ENCODE data around the gene PTPRC. TPM values are rescaled to one million over a fixed set of nuclear protein-coding genes. Genes with fewer than 3 reads are reported as not detected.

PTPRC gene
- total RNA-seq, 1 experiment from 2014 or later: 1.4 TPM

DNA sequence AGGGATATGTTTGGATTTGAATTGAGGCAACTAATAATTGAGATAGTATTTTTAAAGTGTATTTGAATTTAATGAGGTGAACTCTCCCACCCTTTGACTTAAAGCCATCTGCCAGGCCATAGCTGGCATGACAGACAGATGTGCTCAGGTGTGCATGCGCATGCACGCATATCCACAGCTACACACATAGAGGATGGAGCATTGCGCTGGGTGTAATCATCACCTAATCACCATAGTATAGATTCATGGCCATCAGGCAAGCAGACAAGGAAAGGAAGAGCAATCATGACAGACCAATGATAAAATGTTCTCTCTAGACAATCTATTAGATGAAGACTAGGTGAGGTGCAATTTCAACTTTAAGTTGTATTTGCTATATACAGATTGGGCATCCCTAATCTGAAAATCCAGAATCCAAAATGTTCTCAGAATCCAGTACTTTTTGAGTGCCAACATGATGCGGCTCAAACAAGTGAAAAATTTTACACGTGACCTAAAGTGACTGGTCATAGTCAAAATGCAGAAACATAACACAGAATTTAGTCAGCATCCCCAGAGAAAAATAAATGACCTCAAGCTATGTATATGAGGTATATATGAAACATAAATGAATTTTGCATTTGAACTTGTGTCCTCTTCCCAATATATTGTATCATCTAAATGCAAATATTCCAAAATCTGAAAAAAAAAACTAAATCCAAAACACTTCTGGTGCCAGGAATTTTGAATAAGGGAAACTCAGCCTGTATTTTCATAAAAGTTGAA lies 70.1 kb downstream of the PTPRC start:
- ChIA-PET CTCF (no interaction called here), POLR2A (no interaction called here)
- BruUV-seq (replicated peaks): no TSS peak
- H3K36me3 ChIP-seq (ENCODE audit: control insufficient read depth, insufficient read depth, low read length): no peaks in the 10 kb centered on the region
- H3K4me3 ChIP-seq (ENCODE audit: low read depth in 2 of 2, low read length in 2 of 2): no peak overlapping the region
- intact Hi-C loops (cut with micrococcal nuclease; ENCODE audit: unreplicated experiment): no loop called here
- H3K9me3 ChIP-seq (ENCODE audit: control insufficient read depth, insufficient read depth, low read depth, low read length): no peaks in the 10 kb centered on the region
- no peaks in the 10 kb centered on the region for H3K4me1 ChIP-seq (ENCODE audit: control insufficient read depth, insufficient read depth, low read length)
- H3K27ac ChIP-seq (ENCODE audit: low read length): no peak overlapping the region
- ATAC-seq (no peak), DNase-seq (ENCODE audit: low read depth, low spot score) (no peak)
- in situ Hi-C loops (cut with HindIII; ENCODE audit: low pct_unique_long_range_greater_than_20kb, low sequenced_read_pairs): no loop called here
- H3K27me3 ChIP-seq (ENCODE audit: control insufficient read depth, insufficient read depth, low read length): no peaks in the 10 kb centered on the region
- TF ChIP-seq SIN3A (IDR thresholded peaks at IDR 0.05; ENCODE audit: borderline replicate concordance, insufficient read depth, low read depth, low read length) (no peak), POLR2AphosphoS5 (IDR thresholded peaks at IDR 0.05; ENCODE audit: low read depth, low read length) (no peak)
- TF ChIP-seq, protein P1, sequence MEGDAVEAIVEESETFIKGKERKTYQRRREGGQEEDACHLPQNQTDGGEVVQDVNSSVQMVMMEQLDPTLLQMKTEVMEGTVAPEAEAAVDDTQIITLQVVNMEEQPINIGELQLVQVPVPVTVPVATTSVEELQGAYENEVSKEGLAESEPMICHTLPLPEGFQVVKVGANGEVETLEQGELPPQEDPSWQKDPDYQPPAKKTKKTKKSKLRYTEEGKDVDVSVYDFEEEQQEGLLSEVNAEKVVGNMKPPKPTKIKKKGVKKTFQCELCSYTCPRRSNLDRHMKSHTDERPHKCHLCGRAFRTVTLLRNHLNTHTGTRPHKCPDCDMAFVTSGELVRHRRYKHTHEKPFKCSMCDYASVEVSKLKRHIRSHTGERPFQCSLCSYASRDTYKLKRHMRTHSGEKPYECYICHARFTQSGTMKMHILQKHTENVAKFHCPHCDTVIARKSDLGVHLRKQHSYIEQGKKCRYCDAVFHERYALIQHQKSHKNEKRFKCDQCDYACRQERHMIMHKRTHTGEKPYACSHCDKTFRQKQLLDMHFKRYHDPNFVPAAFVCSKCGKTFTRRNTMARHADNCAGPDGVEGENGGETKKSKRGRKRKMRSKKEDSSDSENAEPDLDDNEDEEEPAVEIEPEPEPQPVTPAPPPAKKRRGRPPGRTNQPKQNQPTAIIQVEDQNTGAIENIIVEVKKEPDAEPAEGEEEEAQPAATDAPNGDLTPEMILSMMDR (IDR thresholded peaks at IDR 0.05): no peak
- TF ChIP-seq, protein P2, sequence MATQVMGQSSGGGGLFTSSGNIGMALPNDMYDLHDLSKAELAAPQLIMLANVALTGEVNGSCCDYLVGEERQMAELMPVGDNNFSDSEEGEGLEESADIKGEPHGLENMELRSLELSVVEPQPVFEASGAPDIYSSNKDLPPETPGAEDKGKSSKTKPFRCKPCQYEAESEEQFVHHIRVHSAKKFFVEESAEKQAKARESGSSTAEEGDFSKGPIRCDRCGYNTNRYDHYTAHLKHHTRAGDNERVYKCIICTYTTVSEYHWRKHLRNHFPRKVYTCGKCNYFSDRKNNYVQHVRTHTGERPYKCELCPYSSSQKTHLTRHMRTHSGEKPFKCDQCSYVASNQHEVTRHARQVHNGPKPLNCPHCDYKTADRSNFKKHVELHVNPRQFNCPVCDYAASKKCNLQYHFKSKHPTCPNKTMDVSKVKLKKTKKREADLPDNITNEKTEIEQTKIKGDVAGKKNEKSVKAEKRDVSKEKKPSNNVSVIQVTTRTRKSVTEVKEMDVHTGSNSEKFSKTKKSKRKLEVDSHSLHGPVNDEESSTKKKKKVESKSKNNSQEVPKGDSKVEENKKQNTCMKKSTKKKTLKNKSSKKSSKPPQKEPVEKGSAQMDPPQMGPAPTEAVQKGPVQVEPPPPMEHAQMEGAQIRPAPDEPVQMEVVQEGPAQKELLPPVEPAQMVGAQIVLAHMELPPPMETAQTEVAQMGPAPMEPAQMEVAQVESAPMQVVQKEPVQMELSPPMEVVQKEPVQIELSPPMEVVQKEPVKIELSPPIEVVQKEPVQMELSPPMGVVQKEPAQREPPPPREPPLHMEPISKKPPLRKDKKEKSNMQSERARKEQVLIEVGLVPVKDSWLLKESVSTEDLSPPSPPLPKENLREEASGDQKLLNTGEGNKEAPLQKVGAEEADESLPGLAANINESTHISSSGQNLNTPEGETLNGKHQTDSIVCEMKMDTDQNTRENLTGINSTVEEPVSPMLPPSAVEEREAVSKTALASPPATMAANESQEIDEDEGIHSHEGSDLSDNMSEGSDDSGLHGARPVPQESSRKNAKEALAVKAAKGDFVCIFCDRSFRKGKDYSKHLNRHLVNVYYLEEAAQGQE (IDR thresholded peaks at IDR 0.05; ENCODE audit: insufficient read depth in 1 of 2, low read depth in 2 of 2, low read length in 1 of 2): no peak

DNA sequence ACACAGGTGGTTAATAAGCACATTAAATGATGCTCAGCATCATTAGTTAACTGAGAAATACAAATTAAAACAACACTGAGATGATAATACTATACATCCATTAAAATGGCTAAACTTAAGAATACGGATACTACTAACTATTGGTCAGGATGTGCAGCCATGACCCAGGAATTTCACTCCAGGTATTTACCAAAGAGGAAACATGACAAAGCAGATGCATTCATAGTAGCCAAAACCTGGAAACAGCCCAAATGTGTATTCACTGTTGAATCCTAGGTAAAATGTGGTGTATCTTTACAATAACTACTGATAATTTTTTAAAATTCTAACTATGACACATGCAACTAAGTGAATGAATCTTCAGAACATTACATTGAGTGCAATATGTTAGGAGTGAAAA lies 73.0 kb downstream of the PTPRC start:
- Histone ChIP-seq H3K9me3 (ENCODE audit: control insufficient read depth, insufficient read depth, low read depth, low read length) (no peaks in the 10 kb centered on the region), H3K27me3 (ENCODE audit: control insufficient read depth, insufficient read depth, low read length) (no peaks in the 10 kb centered on the region), H3K36me3 (ENCODE audit: control insufficient read depth, insufficient read depth, low read length) (no peaks in the 10 kb centered on the region), H3K4me3 (ENCODE audit: low read depth in 2 of 2, low read length in 2 of 2) (no peak overlapping the region), H3K27ac (ENCODE audit: low read length) (no peak overlapping the region), H3K4me1 (ENCODE audit: control insufficient read depth, insufficient read depth, low read length) (no peaks in the 10 kb centered on the region)
- CTCF ChIA-PET: interaction anchor here (0.5 kb wide), 1 partner anchor 155 kb away, joined by 3 read pairs; no protein-coding TSS in a partner anchor
- POLR2A ChIA-PET: no interaction called here
- no TSS peak for BruUV-seq (replicated peaks)
- TF ChIP-seq, protein P1 (IDR thresholded peaks at IDR 0.05): no peak
- TF ChIP-seq POLR2AphosphoS5 (IDR thresholded peaks at IDR 0.05; ENCODE audit: low read depth, low read length) (no peak), TCF7L2 (IDR thresholded peaks at IDR 0.05; ENCODE audit: low read depth, low read length) (no peak), SIN3A (IDR thresholded peaks at IDR 0.05; ENCODE audit: borderline replicate concordance, insufficient read depth, low read depth, low read length) (no peak)
- TF ChIP-seq, protein P2 (IDR thresholded peaks at IDR 0.05; ENCODE audit: insufficient read depth in 1 of 2, low read depth in 2 of 2, low read length in 1 of 2): no peak
- intact Hi-C loops (cut with micrococcal nuclease; ENCODE audit: unreplicated experiment): no loop called here
- in situ Hi-C loops (cut with HindIII; ENCODE audit: low pct_unique_long_range_greater_than_20kb, low sequenced_read_pairs): no loop called here
- no peak for ATAC-seq
- no peak for DNase-seq (ENCODE audit: low read depth, low spot score)
